Inflammatory macrophage treated with lipopolysaccharide for 1 hour (primary cell): ENCODE measurements around the gene TSPAN14.
A peak's percentile ranks its signal among the peaks of the same experiment; 100 is the strongest.

Source experiments
- DNase-seq, 2 donors: peaks; one replicate each; pipeline ENCODE4 v3.0.0-alpha.2; 2020 to 2022

The TSPAN14 gene

DNA sequence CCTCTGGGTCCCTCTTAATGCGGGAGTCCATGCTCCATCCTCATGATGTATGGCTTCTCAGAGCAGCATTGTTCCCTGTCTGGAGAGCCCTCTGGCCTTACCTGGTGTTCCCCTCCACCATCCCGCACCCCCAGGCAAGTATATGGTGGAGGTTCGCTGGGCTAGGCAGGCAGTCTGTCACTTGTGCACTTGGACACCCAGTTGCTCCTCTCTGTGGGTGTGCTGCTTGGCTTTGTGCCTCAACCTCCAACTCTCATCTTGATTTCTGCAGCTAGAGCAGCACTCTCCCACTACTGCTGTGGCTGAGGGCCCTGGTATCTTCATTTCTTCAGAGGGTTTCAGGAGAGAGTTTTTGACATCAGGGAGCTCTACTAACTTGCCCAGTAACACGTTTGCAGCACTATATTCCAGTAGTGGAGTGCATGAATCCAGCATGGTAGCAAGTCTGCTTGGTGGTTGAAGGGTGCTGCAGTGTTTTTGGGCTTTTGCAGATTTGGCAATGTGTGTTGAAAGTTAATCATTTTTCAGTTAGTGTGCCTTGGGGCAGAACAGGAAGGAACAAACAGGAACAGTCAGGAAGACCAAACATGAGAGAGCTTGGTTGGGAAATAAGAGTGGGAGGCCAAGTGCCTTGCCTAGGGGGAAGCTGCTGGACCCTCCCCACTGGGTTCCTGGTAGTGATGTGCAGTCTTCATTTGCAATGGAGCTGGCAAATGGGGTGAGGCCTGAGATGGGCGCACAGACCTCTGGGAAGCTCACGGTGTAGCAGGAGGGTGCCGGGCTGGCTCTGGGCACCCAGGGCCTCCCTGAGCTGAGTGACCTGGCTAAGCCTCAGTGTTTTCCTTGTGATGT is 37.4 kb downstream of the TSPAN14 start:
- peak; percentile 96 to 99 for DNase-seq

- peak; percentile 45 to 58 for DNase-seq
Measured at GRCh38 chr10:80492848-80493521, 38.9 kb downstream of the TSPAN14 start.

GRCh38 chr10:80493522-80494051 is 39.5 kb downstream of the TSPAN14 start:
- DNase-seq = peak; percentile 65

- DNase-seq = no peak
Measured at GRCh38 chr10:80496555-80497172, 42.6 kb downstream of the TSPAN14 start.

- DNase-seq = peak in 1 of 2 donors; percentile 49
Measured at GRCh38 chr10:80497187-80498077, 43.3 kb downstream of the TSPAN14 start.

DNA sequence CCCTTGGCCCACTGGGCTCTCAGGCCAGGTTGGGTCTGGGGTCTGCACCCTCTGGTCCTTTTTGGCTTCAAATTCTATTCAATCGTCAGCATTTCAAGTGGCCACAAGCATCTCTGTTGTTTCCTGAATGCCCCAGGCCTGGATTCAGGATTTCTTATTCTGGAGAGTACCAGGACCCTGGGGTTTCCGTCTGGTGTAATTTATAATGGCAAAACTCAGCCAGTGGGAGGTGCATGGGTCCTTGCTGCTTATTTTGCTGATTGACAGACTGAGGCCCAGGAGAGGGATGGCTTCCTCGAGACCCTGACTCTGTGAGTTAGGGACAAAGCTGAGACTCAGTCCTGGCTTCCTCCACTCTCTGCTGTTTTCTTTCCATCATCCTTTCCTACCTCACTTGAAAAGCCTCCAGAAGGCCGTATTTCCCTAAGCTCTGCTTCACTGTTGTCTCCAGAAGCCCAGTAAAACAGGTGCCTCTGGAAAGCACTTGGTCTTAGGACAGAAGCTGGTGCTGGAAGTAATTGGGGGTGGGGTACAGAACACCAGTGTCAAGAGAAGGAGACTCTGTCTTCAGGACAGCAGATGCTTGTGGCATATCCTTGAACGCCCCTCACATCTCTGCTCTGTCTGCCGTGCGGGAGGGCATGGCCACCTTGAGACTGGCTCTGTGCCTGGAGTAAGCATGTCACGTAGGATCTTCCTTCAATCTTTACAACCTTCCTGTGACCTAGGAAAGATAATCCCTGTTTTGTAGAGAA is 44.1 kb downstream of the TSPAN14 start:
- DNase-seq = peak; percentile 77 to 89

DNA sequence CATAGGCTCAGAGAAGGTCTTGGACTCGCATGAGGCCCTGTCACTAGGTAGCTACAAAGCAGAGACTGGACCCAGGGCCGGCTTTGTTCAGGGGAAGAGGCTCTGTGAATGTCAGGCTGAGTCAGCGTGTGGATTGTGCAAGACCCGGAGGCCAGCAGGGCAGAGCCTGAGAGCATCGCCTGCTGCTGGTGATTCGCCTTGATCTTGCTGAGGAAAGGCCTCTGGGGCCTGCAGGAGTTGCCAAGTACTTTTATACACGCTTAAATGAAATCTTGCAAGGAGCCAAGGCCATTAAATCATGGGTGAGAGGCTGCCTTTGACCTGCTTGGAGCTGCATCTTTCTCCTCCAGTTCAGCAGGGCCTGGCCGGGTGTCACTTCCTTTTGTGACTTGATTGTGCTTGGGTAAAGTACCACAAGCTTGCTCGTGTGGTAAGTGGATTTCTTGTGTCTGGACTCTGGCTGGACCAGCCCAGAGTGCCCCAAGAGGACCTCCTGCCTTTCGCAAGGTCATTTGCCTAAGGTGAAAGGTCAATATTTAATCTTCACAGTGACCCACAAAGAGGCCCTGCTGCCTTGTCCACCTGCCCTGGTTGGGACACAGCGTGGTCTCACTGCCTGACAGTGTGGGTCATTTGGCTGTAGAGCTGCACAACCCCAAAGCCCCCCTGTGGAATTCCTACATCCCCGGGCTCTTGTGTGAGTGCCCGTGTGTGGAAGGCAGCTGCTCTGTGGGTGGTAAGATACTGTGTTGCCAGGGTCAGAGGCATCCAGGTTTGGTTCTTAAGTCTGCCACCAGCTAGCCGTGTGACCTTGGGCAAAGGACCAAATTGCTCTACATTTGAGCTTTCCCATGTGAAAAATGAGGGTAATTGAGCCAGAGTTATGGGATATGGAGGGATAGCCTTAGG is 45.0 kb downstream of the TSPAN14 start:
- DNase-seq = peak; percentile 92 to 93

- DNase-seq = peak; percentile 52 to 69
Measured at GRCh38 chr10:80500572-80501380, 46.7 kb downstream of the TSPAN14 start.

- DNase-seq = no peak
Measured at GRCh38 chr10:80501381-80501912, 47.3 kb downstream of the TSPAN14 start.

- peak in 1 of 2 donors; percentile 61 for DNase-seq
Measured at GRCh38 chr10:80501913-80502521, 47.9 kb downstream of the TSPAN14 start.

- no peak for DNase-seq
Measured at GRCh38 chr10:80502621-80503583, 48.8 kb downstream of the TSPAN14 start.

DNA sequence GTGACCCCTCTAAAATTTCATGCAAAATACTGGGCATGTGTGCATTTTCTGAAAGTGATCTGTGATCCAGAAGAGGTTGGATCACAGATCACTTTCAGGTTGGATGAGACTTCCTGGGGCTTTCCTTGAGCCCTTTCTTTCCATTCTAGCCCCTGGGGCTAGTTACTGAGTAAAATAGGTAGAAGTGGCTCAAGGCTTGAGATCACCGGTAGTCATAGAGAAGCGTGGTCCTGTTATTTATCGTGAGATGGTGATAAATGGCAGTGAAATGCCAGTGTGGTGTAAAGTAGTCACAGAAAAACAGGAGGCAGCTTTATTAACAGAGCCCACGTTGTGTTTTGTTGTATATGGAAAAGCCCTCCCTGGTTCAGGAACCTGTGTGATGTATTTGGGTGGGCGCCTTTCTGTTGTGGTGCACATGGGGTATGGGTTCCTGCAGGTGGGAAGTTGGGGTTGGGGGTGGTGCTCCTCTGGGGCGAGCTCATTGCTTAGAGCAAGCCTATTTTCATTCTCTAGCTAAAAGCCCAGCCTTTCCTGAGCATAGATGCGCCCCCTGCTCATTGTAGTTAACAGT is 49.6 kb downstream of the TSPAN14 start:
- DNase-seq = no peak

- DNase-seq = peak; percentile 63 to 72
Measured at GRCh38 chr10:80504158-80504811, 50.2 kb downstream of the TSPAN14 start.

DNA sequence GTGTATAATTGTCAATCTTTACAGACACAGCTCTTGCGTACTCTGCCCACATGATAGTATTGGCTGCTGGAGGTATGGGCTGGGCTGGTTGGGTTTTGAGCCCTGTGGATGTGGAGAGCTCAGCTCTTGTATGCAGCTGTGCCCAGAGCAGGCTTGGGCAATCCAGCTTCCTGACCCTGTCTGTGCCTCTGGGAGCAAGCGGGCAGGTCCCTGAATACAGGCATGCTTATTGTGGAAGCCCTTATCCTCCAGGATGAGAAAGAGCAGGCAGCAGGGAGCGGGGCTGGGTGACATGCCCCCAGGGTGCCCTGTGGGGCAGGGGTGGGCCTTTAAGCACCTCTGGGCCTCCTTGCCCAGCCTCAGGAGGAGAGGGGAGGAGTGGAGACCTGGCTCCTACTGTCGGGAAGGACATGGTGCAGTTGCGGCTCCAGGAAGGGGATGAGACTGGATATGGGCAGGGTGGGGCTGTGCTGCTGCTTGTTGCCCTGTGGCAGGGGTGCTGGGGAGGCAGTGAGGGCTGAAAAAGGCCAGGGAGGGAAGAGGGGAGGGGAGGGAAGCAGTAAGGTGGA is 50.9 kb downstream of the TSPAN14 start:
- no peak for DNase-seq

DNA sequence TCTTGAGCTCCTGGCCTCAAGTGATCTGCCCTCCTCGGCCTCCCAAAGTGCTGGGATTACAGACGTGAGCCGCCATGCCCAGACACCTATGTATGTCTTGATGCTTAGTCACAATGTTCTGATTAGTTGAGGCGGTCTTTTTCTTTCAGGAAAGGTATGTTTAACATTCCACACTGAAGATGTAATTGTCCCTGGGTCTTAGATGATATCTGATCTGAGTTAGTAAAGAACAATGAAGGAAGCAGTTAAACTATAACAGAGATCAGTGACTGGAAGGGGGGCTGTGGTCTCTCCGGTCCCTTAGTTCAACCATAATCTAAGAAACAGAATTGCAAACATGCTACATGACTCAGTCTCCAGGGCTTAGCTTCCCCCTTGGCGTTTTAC is 52.1 kb downstream of the TSPAN14 start:
- DNase-seq = no peak

GRCh38 chr10:80506836-80507487 is 52.9 kb downstream of the TSPAN14 start:
- no peak for DNase-seq
